ENCODE results near the gene HEMGN.

The HEMGN gene

GRCh38 chr9:97889941-97890887 lies 47.8 kb downstream of the HEMGN start:
- no peaks in the 10 kb centered on the region for H3K27me3 ChIP-seq (replicated peaks; ENCODE audit: control insufficient read depth, insufficient read depth, low read length)
- H3K9ac ChIP-seq (ENCODE audit: low read length) = no peak overlapping the region
- no peaks in the 10 kb centered on the region for H3K9me3 ChIP-seq (ENCODE audit: control insufficient read depth, low read length)
- DNase-seq (ENCODE audit: low read depth) = peak; percentile 18
- H3K4me3 ChIP-seq (ENCODE audit: low read length) = no peak overlapping the region
- peaks cover 20% of the 10 kb centered on the region for H3K4me1 ChIP-seq (ENCODE audit: control insufficient read depth, insufficient read depth, low read length)
- no peaks in the 10 kb centered on the region for H3K36me3 ChIP-seq (ENCODE audit: control insufficient read depth, insufficient read depth, low read length, severe bottlenecking)

- H3K4me3 ChIP-seq (ENCODE audit: low read length) = no peak overlapping the region
- H3K27me3 ChIP-seq (replicated peaks; ENCODE audit: control insufficient read depth, insufficient read depth, low read length) = no peaks in the 10 kb centered on the region
- no peak overlapping the region for H3K9ac ChIP-seq (ENCODE audit: low read length)
- no peaks in the 10 kb centered on the region for H3K36me3 ChIP-seq (ENCODE audit: control insufficient read depth, insufficient read depth, low read length, severe bottlenecking)
- H3K4me1 ChIP-seq (ENCODE audit: control insufficient read depth, insufficient read depth, low read length) = peaks cover 22% of the 10 kb centered on the region
- H3K9me3 ChIP-seq (ENCODE audit: control insufficient read depth, low read length) = no peaks in the 10 kb centered on the region
- DNase-seq (ENCODE audit: low read depth) = no peak
These were observed 57.6 kb downstream of the HEMGN start for GRCh38 chr9:97880336-97880735.

Measured in adipocyte (in vitro differentiated cells).